Loucy (cell line): Measurements from ENCODE around the gene AIF1L.
A peak's percentile ranks its signal among the peaks of the same experiment; 100 is the strongest.

Experiments used
- H2AFZ ChIP-seq: fragments of 200-600 bp; sonication (generic); 2 replicates; pipeline ENCODE4 v1.6.0; 2016; ENCODE audit warnings: antibody characterized with exemption, mild to moderate bottlenecking, low read length, moderate library complexity
- H3F3A ChIP-seq: fragments of 200-600 bp; 2 replicates; pipeline ENCODE4 v1.6.0; 2016; ENCODE audit warnings: antibody characterized with exemption, low read depth, mild to moderate bottlenecking
- H3K27me3 ChIP-seq: fragments of 200-600 bp; sonication (generic); 2 replicates; pipeline ENCODE4 v1.6.1; 2014; ENCODE audit warnings: low read length, mild to moderate bottlenecking; ENCODE audit not compliant: insufficient read depth, poor library complexity, severe bottlenecking
- H3K36me3 ChIP-seq: fragments of 200-600 bp; sonication (generic); 2 replicates; pipeline ENCODE4 v1.6.1; 2016; ENCODE audit warnings: low read length; ENCODE audit not compliant: insufficient read depth
- H3K4me1 ChIP-seq: fragments of 200-600 bp; sonication (generic); 2 replicates; pipeline ENCODE4 v1.5.1; 2014; ENCODE audit warnings: low read length, mild to moderate bottlenecking; ENCODE audit not compliant: insufficient read depth, poor library complexity, severe bottlenecking
- H3K4me2 ChIP-seq: fragments of 200-600 bp; sonication (generic); 2 replicates; pipeline ENCODE4 v1.6.0; 2014; ENCODE audit warnings: antibody characterized with exemption, low read length, low read depth, mild to moderate bottlenecking; ENCODE audit not compliant: poor library complexity, severe bottlenecking
- H3K4me3 ChIP-seq: fragments of 200-600 bp; sonication (generic); 2 replicates; pipeline ENCODE4 v1.5.1; 2014; ENCODE audit warnings: low read length, mild to moderate bottlenecking, mixed read lengths; ENCODE audit not compliant: poor library complexity, severe bottlenecking
- H3K79me2 ChIP-seq: fragments of 200-600 bp; sonication (generic); 2 replicates; pipeline ENCODE4 v1.6.1; 2014; ENCODE audit warnings: low read length; ENCODE audit not compliant: insufficient read depth
- H3K9ac ChIP-seq: fragments of 200-600 bp; sonication (generic); 2 replicates; pipeline ENCODE4 v1.6.0; 2014; ENCODE audit warnings: mild to moderate bottlenecking, low read depth, low read length, moderate library complexity; ENCODE audit not compliant: poor library complexity, severe bottlenecking
- H3K9me2 ChIP-seq: fragments of 200-600 bp; sonication (generic); replicated peaks from 2 replicates; pipeline ENCODE4 v1.6.1; 2016; ENCODE audit warnings: low read depth, low read length, mixed read lengths
- H3K9me3 ChIP-seq: fragments of 200-600 bp; sonication (generic); 2 replicates; pipeline ENCODE4 v1.6.1; 2014; ENCODE audit warnings: mild to moderate bottlenecking, antibody characterized with exemption, low read length, low read depth; ENCODE audit not compliant: insufficient read depth
- H4K20me1 ChIP-seq: fragments of 200-600 bp; sonication (generic); 2 replicates; pipeline ENCODE4 v1.6.0; 2014; ENCODE audit warnings: antibody characterized with exemption, low read length, mild to moderate bottlenecking; ENCODE audit not compliant: insufficient read depth, poor library complexity, severe bottlenecking
- EZH2phosphoT487 ChIP-seq: fragments of 200-600 bp; IDR thresholded peaks from 2 replicates; pipeline ENCODE4 v1.6.1; 2018; ENCODE audit warnings: antibody characterized with exemption, mild to moderate bottlenecking, moderate library complexity, borderline replicate concordance
- TF ChIP-seq, protein P1 (sequence below): fragments of 200-600 bp; sonication (generic); conservative IDR thresholded peaks from 2 replicates; pipeline ENCODE4 v1.5.1; 2014; ENCODE audit warnings: mild to moderate bottlenecking, antibody characterized with exemption, low read length

AIF1L gene

GRCh38 chr9:131167936-131168335 is 71.6 kb downstream of the AIF1L start:
- no peaks in the 10 kb centered on the region for H3K9me2 ChIP-seq
- H3K36me3 ChIP-seq = peaks cover 75% of the 10 kb centered on the region
- H2AFZ ChIP-seq = no peak overlapping the region
- H3K4me1 ChIP-seq = peaks cover 4% of the 10 kb centered on the region
- no peak overlapping the region for H3K4me3 ChIP-seq
- no peak for TF ChIP-seq EZH2phosphoT487
- TF ChIP-seq, protein P1, sequence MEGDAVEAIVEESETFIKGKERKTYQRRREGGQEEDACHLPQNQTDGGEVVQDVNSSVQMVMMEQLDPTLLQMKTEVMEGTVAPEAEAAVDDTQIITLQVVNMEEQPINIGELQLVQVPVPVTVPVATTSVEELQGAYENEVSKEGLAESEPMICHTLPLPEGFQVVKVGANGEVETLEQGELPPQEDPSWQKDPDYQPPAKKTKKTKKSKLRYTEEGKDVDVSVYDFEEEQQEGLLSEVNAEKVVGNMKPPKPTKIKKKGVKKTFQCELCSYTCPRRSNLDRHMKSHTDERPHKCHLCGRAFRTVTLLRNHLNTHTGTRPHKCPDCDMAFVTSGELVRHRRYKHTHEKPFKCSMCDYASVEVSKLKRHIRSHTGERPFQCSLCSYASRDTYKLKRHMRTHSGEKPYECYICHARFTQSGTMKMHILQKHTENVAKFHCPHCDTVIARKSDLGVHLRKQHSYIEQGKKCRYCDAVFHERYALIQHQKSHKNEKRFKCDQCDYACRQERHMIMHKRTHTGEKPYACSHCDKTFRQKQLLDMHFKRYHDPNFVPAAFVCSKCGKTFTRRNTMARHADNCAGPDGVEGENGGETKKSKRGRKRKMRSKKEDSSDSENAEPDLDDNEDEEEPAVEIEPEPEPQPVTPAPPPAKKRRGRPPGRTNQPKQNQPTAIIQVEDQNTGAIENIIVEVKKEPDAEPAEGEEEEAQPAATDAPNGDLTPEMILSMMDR = no peak
- H3F3A ChIP-seq = no peaks in the 10 kb centered on the region; the same call in 1 of the 2 replicates
- no peaks in the 10 kb centered on the region for H3K9me3 ChIP-seq
- H3K27me3 ChIP-seq = no peaks in the 10 kb centered on the region
- H3K9ac ChIP-seq = no peak overlapping the region
- peaks cover 75% of the 10 kb centered on the region for H4K20me1 ChIP-seq
- H3K79me2 ChIP-seq = peaks cover 89% of the 10 kb centered on the region
- H3K4me2 ChIP-seq = peak overlapping the region; percentile 20

DNA sequence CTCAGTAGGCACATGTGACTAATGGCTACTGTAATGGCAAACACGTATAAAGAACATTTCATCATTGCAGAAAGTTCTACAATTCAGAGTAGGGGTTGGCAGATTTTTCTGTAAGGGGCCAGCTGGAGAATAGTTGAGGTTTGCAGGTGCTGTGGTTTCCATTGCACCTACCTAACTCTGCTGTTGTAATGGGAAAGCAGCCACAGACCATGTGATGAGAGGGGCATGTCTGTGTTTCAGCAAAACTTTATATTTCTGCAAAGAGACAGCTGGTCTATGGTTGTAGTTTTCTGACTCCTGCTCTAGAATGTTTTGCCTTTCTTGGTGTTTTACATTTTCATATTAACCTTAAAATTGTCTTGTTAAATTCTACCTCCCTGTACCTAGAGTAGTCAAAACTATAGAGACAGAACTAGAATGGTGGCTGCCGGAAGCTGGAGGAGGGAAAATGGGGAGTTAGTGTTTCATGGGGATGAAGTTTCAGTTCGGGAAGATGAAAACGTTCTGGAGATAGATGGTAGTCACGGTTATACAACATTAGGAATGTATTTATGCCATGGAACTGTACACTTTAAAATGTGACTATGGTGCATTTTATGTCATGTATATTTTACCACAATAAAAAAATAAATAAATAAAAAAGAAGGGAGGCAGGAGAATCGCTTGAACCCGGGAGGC is 73.4 kb downstream of the AIF1L start:
- Histone ChIP-seq H3K79me2 (peaks cover 83% of the 10 kb centered on the region), H3F3A (no peaks in the 10 kb centered on the region; the same call in 1 of the 2 replicates), H3K36me3 (peaks cover 73% of the 10 kb centered on the region), H3K27me3 (no peaks in the 10 kb centered on the region), H3K9me3 (no peaks in the 10 kb centered on the region), H3K9me2 (no peaks in the 10 kb centered on the region), H3K9ac (no peak overlapping the region), H3K4me1 (peaks cover 4% of the 10 kb centered on the region), H3K4me2 (no peak overlapping the region), H4K20me1 (peaks cover 82% of the 10 kb centered on the region), H2AFZ (no peak overlapping the region), H3K4me3 (no peak overlapping the region)
- no peak for TF ChIP-seq EZH2phosphoT487
- TF ChIP-seq, protein P1 = no peak
